ENCODE results near the gene MOAP1. TPM values are rescaled to one million over a fixed set of nuclear protein-coding genes. Genes with fewer than 3 reads are reported as not detected.

MOAP1 gene
- 11.5 to 15.5 TPM (median 13.8 TPM) in 5 replicates for total RNA-seq (2022; extraction: Qiagen RNA extraction)

GRCh38 chr14:93184391-93185348 is at the start of gene MOAP1, which contains the start of gene LYSET:
Gene MOAP1, minus strand, starts transcription at chr14:93184897. Its CDS starts 655 bp downstream, at chr14:93184242.
Gene LYSET, plus strand, starts transcription at chr14:93185317. Its CDS starts 89 bp downstream, at chr14:93185406.

GRCh38 chr14:93206793-93207467 is 22.2 kb upstream of the MOAP1 start, which contains the start of the genes GON7 and UBR7:
Gene GON7, minus strand, starts transcription at chr14:93207065. Its CDS starts 28 bp downstream, at chr14:93207037.
Gene UBR7, plus strand, starts transcription at chr14:93207256. Its CDS starts 36 bp downstream, at chr14:93207292.

Other genes with a start within 250 kb of the MOAP1 start
- gene ITPK1, start 69.0 kb downstream of the MOAP1 start, total RNA-seq (2022; extraction: Qiagen RNA extraction) = 55.9 to 68.6 TPM (median 60.3 TPM) in 5 replicates
- 30.8 to 36.8 TPM (median 34.0 TPM) in 5 replicates for gene LYSET, start 420 bp upstream of the MOAP1 start, total RNA-seq (2022; extraction: Qiagen RNA extraction)
- 14.1 to 16.7 TPM (median 14.7 TPM) in 5 replicates for gene GON7, start 22.2 kb upstream of the MOAP1 start, total RNA-seq (2022; extraction: Qiagen RNA extraction)
- 22.4 to 33.7 TPM (median 24.8 TPM) in 5 replicates for gene UBR7, start 22.4 kb upstream of the MOAP1 start, total RNA-seq (2022; extraction: Qiagen RNA extraction)
- gene BTBD7, start 148.1 kb upstream of the MOAP1 start, total RNA-seq (2022; extraction: Qiagen RNA extraction) = 10.3 to 13.5 TPM (median 11.6 TPM) in 5 replicates
- gene COX8C, start 162.3 kb upstream of the MOAP1 start, total RNA-seq (2022; extraction: Qiagen RNA extraction) = not detected in 5 replicates
- gene UNC79, start 246.0 kb upstream of the MOAP1 start, total RNA-seq (2022; extraction: Qiagen RNA extraction) = 0.01 to 0.02 TPM (median 0.02 TPM) in 3 of 5 replicates, not detected in the others